GM12891 (cell line): ENCODE results near the gene ARSD.
"Not testable (repeated sequence)": the region's sequence is repeated elsewhere in the genome, so short reads cannot be mapped to it uniquely, and the experiment has no call there.

ENCODE experiments used
- PAX5 ChIP-seq: IDR thresholded peaks from 2 replicates; pipeline ENCODE4 v1.6.1; 2011; ENCODE audit warnings: low read length, moderate library complexity, mild to moderate bottlenecking; ENCODE audit not compliant: insufficient read depth, severe bottlenecking
- POLR2A ChIP-seq: IDR thresholded peaks from 2 replicates; pipeline ENCODE4 v1.6.1; 2011; ENCODE audit warnings: low read depth, low read length, control low read depth
- POLR2AphosphoS5 ChIP-seq: IDR thresholded peaks from 2 replicates; pipeline ENCODE4 v1.6.1; 2011; ENCODE audit warnings: low read depth, low read length, control low read depth
- SPI1 ChIP-seq: IDR thresholded peaks from 2 replicates; pipeline ENCODE4 v1.6.1; 2011; ENCODE audit warnings: low read depth, low read length, control low read depth
- TAF1 ChIP-seq: IDR thresholded peaks from 2 replicates; pipeline ENCODE4 v1.6.1; 2011; ENCODE audit warnings: low read depth, low read length, control low read depth

DNA sequence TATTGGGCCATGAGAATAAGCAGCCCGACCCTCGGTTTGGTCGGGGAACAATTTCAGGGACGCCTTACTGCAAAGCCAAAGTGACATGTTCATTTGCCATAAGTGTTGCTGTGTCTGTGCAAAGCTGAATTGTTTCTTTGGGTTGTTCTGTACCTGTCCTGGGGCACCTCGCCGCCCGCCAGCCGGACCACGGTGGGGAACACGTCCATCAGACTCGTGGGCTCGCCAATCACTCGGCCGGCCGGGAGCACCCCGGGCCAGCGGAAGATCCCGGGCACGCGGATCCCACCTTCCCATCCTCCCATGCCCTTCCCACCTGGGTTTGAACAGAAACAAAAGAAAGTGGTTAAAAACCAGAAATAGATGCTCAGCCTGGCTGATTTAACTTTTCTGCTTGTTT, 8.8 kb upstream of the ARSD start:
- TF ChIP-seq POLR2A, TAF1, POLR2AphosphoS5, PAX5, SPI1: not testable (repeated sequence)
